Stimulated activated naive CD8-positive, alpha-beta T cell treated with anti-CD3 and anti-CD28 coated beads, Interleukin-15, Interleukin-2, amounts not matched to agents 100 ng/mL and 50 ng/mL, for 24 hours (primary cell): ENCODE measurements around the gene SLC17A1.

ENCODE experiments used
- H3K27ac Mint-ChIP-seq: one replicate; pipeline ENCODE4 v1.8.0; 2021; ENCODE audit warnings: mild to moderate bottlenecking, mixed read lengths
- H3K27me3 Mint-ChIP-seq: one replicate; pipeline ENCODE4 v1.8.0; 2021; ENCODE audit warnings: mixed read lengths
- H3K36me3 Mint-ChIP-seq: one replicate; pipeline ENCODE4 v1.8.0; 2021; ENCODE audit warnings: low read depth, mixed read lengths
- H3K4me1 Mint-ChIP-seq: one replicate; pipeline ENCODE4 v1.8.0; 2021; ENCODE audit warnings: low read depth, mixed read lengths
- H3K4me3 Mint-ChIP-seq: one replicate; pipeline ENCODE4 v1.8.0; 2021; ENCODE audit warnings: mild to moderate bottlenecking, mixed read lengths
- H3K9me3 Mint-ChIP-seq: one replicate; pipeline ENCODE4 v1.8.0; 2021; ENCODE audit warnings: mixed read lengths

Gene SLC17A1

DNA sequence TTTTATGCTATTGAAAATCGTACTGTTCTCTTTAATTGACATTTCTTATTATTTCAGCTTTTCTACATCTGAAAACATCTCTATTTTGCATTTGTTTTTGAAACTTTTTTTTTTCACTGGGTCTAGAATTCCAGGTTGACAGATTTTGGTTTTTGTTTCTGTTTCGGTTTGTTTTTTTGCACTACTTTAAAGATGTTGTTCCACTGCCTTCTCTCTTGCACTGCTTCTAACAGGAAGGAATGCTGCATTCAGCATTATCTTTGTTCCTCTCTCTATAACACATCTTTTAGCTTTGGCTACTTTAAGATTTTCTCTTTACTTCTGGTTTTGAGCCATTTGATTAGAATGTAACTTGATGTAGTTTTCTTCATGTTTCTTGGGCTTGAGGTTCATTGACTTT is 20.1 kb upstream of the SLC17A1 start:
- Mint-ChIP-seq H3K36me3 (no peaks in the 10 kb centered on the region), H3K4me3 (no peak overlapping the region), H3K9me3 (peaks cover 4% of the 10 kb centered on the region), H3K27me3 (peaks cover 13% of the 10 kb centered on the region), H3K4me1 (peaks cover 6% of the 10 kb centered on the region), H3K27ac (no peak overlapping the region)

- Mint-ChIP-seq H3K36me3 (no peaks in the 10 kb centered on the region), H3K4me1 (no peaks in the 10 kb centered on the region), H3K27ac (no peak overlapping the region), H3K4me3 (no peak overlapping the region), H3K9me3 (peaks cover 5% of the 10 kb centered on the region), H3K27me3 (peaks cover 29% of the 10 kb centered on the region)
Observed at GRCh38 chr6:25844518-25844917, 12.7 kb upstream of the SLC17A1 start.

DNA sequence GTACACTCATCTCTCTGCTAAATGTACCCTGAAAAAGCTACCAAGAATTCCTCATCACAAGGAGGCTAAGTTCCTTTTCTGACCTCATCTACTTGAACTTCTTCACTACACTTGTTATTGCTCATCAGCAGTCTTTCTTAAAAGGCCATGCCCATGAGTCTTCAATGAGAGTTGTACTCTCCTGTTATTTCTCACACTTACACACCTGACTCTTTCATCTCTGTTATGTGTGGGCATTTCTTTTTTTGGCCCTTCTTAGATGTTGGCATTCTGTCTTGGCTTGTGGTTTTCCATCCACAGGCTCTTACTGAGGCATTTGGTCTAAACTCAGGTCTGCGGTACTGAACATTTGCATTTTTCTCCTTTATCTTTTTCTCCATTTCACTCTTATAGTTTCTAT is 10.7 kb upstream of the SLC17A1 start:
- Mint-ChIP-seq H3K27ac (no peak overlapping the region), H3K4me1 (no peaks in the 10 kb centered on the region), H3K4me3 (no peak overlapping the region), H3K36me3 (no peaks in the 10 kb centered on the region), H3K27me3 (peaks cover 29% of the 10 kb centered on the region), H3K9me3 (peaks cover 5% of the 10 kb centered on the region)

DNA sequence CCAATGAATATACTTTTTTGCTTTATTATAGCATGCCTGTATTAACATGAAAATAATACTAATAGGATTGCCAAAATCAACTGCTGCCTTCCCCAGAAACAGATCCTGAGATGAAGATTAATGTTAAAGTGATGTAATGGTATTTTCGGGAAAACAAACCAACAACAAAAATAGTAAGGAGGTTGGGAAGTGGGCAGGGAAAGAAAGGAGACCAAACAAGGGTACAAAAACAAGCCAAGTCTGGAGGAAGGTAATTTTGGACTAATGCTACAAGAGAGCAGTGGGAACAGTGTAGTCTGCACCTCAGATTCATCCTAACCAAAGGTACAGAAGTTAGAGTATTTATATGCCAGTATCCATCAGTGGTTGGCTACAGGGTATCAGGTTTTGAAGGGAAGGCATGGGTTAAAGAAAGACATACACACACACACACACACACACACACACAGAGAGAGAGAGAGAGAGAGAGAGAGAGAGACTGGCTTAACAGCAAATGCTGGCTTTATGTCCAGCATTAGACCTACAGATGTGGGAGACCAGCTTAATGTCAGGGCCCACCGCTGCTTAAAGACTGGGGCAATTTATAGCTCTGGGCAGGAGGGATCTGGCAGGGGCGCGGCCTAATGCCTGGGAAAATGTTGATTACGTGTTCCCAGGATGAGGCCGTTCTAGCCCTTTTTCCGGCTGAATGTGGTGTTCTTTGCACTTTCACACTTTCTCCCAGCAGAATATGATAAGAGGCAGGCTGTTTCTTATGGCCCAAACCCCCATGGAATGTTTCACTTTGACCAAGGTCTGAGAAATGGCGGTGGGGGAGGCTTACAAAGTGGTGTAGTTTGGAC is 3.8 kb upstream of the SLC17A1 start:
- H3K36me3 Mint-ChIP-seq = no peaks in the 10 kb centered on the region

DNA sequence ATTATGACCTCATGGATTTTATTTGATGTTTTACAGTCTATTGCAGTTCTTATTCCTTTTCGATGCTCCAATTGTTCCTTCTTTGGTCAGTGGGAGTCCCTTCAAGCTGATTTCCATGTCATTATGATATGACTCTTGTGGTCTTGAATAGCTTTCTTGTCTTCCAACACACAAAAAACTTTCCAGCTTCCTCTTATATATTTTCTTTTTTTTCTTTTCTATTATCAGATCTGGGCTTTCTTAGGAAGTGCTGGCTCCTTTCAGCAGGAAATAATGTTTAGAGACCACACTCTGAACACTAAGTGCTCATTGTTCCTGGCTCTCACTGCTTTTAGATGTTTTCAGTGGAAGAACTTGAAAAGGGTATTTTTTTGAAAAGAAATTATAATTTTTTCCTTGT is 3.1 kb upstream of the SLC17A1 start:
- no peak overlapping the region for H3K27ac Mint-ChIP-seq
- H3K4me1 Mint-ChIP-seq = no peaks in the 10 kb centered on the region
- H3K27me3 Mint-ChIP-seq = peaks cover 13% of the 10 kb centered on the region
- H3K36me3 Mint-ChIP-seq = no peaks in the 10 kb centered on the region
- no peak overlapping the region for H3K4me3 Mint-ChIP-seq
- no peaks in the 10 kb centered on the region for H3K9me3 Mint-ChIP-seq

More for the DNA sequence above, 3.8 kb upstream of the SLC17A1 start:
- H3K4me3 Mint-ChIP-seq = no peak overlapping the region
- no peak overlapping the region for H3K27ac Mint-ChIP-seq
- no peaks in the 10 kb centered on the region for H3K9me3 Mint-ChIP-seq
- H3K4me1 Mint-ChIP-seq = no peaks in the 10 kb centered on the region
- peaks cover 20% of the 10 kb centered on the region for H3K27me3 Mint-ChIP-seq

DNA sequence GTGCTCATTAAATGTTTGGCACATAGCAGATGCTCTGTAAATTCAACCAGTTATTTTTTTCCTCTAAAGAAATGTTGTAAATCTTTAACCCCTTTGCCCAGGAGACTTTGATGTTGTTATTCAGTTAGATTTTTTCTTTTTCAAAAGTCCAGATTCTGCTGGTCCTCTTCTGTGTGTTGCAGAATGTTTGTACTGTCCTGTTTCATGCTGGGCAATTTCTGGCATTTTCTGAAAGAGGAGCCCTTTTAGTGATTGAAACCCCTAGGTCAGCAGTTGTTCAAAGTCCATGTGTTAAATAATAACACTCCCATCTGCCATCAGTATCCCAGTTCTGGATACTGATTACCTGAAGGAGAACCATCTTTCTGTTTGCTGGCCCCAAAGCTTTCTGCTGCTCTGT is 1.3 kb upstream of the SLC17A1 start:
- Mint-ChIP-seq H3K27me3 (peaks cover 8% of the 10 kb centered on the region), H3K27ac (no peak overlapping the region), H3K9me3 (no peaks in the 10 kb centered on the region), H3K4me1 (peaks cover 4% of the 10 kb centered on the region), H3K4me3 (no peak overlapping the region), H3K36me3 (no peaks in the 10 kb centered on the region)

GRCh38 chr6:25832670-25833069 is 818 bp upstream of the SLC17A1 start:
- Mint-ChIP-seq H3K4me1 (peaks cover 4% of the 10 kb centered on the region), H3K27ac (no peak overlapping the region), H3K9me3 (no peaks in the 10 kb centered on the region), H3K27me3 (peaks cover 11% of the 10 kb centered on the region), H3K4me3 (no peak overlapping the region), H3K36me3 (no peaks in the 10 kb centered on the region)

DNA sequence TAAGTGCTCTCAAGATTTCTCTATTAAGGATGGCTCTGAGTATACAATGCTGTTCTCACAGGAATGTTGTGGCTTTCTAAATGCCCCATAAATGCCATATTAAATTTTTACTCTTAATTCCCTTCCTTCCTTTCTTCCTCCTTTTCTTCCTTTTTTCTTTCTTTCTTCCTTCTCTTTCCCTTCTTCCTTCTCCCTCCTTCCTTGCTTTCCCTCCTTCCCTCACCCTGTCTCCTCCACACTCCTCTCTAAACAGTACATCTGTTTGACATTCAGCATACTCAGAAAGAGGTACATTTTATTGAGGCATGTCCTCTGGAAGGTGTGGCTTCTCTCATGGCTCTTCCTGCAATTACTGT is 433 bp upstream of the SLC17A1 start:
- Mint-ChIP-seq H3K27me3 (peaks cover 13% of the 10 kb centered on the region), H3K4me3 (no peak overlapping the region), H3K36me3 (no peaks in the 10 kb centered on the region), H3K27ac (no peak overlapping the region), H3K9me3 (no peaks in the 10 kb centered on the region), H3K4me1 (peaks cover 4% of the 10 kb centered on the region)

GRCh38 chr6:25830458-25830857 is 1.4 kb downstream of the SLC17A1 start:
- no peak overlapping the region for H3K4me3 Mint-ChIP-seq

DNA sequence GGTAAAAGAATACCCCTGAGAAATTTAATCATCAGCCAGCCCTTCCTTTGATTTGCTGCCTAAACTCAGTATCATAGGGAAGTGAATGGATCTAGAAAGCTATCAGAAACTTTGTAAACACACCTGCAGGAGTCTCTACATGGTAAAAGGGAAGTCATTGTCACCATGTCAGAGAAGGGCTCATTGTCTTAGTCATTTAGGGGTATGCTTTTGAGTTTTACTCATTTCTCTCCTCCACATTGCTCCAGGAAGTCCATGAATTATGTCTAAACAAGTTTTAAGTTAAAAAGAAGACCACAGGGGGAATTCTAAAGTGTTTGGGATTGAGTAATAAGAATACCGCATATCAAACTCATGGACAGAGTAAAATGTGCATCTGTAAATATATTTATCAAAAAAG is 2.5 kb downstream of the SLC17A1 start:
- peaks cover 13% of the 10 kb centered on the region for H3K9me3 Mint-ChIP-seq
- H3K27ac Mint-ChIP-seq = no peak overlapping the region
- H3K27me3 Mint-ChIP-seq = peaks cover 29% of the 10 kb centered on the region
- no peak overlapping the region for H3K4me3 Mint-ChIP-seq
- peaks cover 4% of the 10 kb centered on the region for H3K4me1 Mint-ChIP-seq
- H3K36me3 Mint-ChIP-seq = peaks cover 4% of the 10 kb centered on the region

More at GRCh38 chr6:25830458-25830857, 1.4 kb downstream of the SLC17A1 start:
- Mint-ChIP-seq H3K4me1 (peaks cover 4% of the 10 kb centered on the region), H3K27me3 (peaks cover 23% of the 10 kb centered on the region), H3K9me3 (peaks cover 10% of the 10 kb centered on the region), H3K27ac (no peak overlapping the region), H3K36me3 (peaks cover 1% of the 10 kb centered on the region)

GRCh38 chr6:25821341-25821740 is 10.5 kb downstream of the SLC17A1 start:
- H3K9me3 Mint-ChIP-seq = peaks cover 12% of the 10 kb centered on the region

GRCh38 chr6:25816252-25816651 is 15.6 kb downstream of the SLC17A1 start:
- Mint-ChIP-seq H3K27ac (no peak overlapping the region), H3K27me3 (peaks cover 9% of the 10 kb centered on the region), H3K9me3 (no peaks in the 10 kb centered on the region), H3K4me3 (no peak overlapping the region), H3K36me3 (no peaks in the 10 kb centered on the region), H3K4me1 (no peaks in the 10 kb centered on the region)

More at GRCh38 chr6:25821341-25821740, 10.5 kb downstream of the SLC17A1 start:
- H3K4me3 Mint-ChIP-seq = no peak overlapping the region
- H3K4me1 Mint-ChIP-seq = no peaks in the 10 kb centered on the region
- H3K27ac Mint-ChIP-seq = no peak overlapping the region
- peaks cover 31% of the 10 kb centered on the region for H3K27me3 Mint-ChIP-seq
- peaks cover 4% of the 10 kb centered on the region for H3K36me3 Mint-ChIP-seq

GRCh38 chr6:25815194-25815593 is 16.7 kb downstream of the SLC17A1 start:
- Mint-ChIP-seq H3K4me1 (no peaks in the 10 kb centered on the region), H3K4me3 (no peak overlapping the region), H3K36me3 (no peaks in the 10 kb centered on the region), H3K27me3 (peaks cover 10% of the 10 kb centered on the region), H3K27ac (no peak overlapping the region), H3K9me3 (no peaks in the 10 kb centered on the region)

DNA sequence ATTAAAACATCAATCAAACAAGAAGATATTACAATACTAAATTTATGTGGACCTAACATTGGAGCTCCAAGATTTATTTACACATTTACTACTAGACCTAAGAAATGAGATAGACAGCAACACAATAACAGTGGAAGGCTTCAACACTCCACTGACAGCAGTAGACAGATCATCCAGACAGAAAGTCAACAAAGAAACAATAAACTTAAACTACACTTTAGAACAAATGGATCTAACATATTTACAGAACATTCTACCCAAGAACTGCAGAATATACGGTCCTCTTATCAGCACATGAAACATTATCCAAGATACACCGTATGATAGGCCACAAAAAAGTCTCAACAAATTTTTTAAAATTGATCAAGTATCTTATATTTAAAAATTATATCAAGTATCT is 27.0 kb downstream of the SLC17A1 start:
- Mint-ChIP-seq H3K27me3 (peaks cover 33% of the 10 kb centered on the region), H3K4me3 (no peak overlapping the region), H3K4me1 (no peaks in the 10 kb centered on the region), H3K36me3 (no peaks in the 10 kb centered on the region), H3K9me3 (no peaks in the 10 kb centered on the region), H3K27ac (no peak overlapping the region)

GRCh38 chr6:25801436-25801835 is 30.4 kb downstream of the SLC17A1 start:
- H3K4me1 Mint-ChIP-seq = no peaks in the 10 kb centered on the region
- no peaks in the 10 kb centered on the region for H3K9me3 Mint-ChIP-seq
- no peak overlapping the region for H3K27ac Mint-ChIP-seq
- H3K4me3 Mint-ChIP-seq = no peak overlapping the region
- H3K27me3 Mint-ChIP-seq = peaks cover 31% of the 10 kb centered on the region
- H3K36me3 Mint-ChIP-seq = no peaks in the 10 kb centered on the region

- no peak overlapping the region for H3K4me3 Mint-ChIP-seq
Observed at GRCh38 chr6:25794784-25795183, 37.1 kb downstream of the SLC17A1 start.

More at GRCh38 chr6:25794784-25795183, 37.1 kb downstream of the SLC17A1 start:
- Mint-ChIP-seq H3K9me3 (no peaks in the 10 kb centered on the region), H3K36me3 (no peaks in the 10 kb centered on the region), H3K4me1 (no peaks in the 10 kb centered on the region), H3K27me3 (peaks cover 8% of the 10 kb centered on the region), H3K27ac (no peak overlapping the region)
